Keratinocyte (primary cell): Measurements from ENCODE around the gene DDIAS.

ENCODE experiments used
- EZH2 ChIP-seq: IDR thresholded peaks from one replicate; pipeline ENCODE4 v1.6.1; 2012; ENCODE audit warnings: inconsistent platforms, mild to moderate bottlenecking, low read length, moderate library complexity
- TF ChIP-seq, protein P1 (sequence below), 3 experiments: IDR thresholded peaks in 1 of 3; conservative IDR thresholded peaks in 1 of 3; optimal IDR thresholded peaks in 1 of 3; 2 replicates in 2 of 3; 3 replicates in 1 of 3; pipeline versions ENCODE3 to v1.5.1; 2011; ENCODE audit warnings: low read length in 3 of 3, mild to moderate bottlenecking in 3 of 3, moderate library complexity in 2 of 3, control low read depth in 1 of 3, inconsistent platforms in 1 of 3; ENCODE audit not compliant: insufficient read depth in 2 of 3; ENCODE audit errors: extremely low read depth in 1 of 3

DNA sequence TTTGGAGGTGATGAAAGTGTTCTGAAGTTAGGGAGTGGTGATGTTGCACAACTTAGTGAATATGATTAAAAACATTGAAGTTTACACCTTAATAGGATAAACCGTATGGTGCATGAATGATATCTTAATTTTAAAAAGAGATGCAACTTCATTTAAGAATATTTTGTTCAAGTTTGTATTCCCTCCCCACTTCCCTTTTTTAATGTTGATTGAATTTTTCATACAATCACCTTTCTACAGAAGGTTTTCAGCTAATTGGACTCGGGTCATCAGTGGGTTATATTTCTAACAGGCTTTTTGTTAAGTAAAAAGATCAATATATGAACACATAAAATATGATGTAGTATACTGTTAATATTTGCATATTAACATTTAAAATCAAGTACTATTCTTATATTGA is 72.6 kb downstream of the DDIAS start:
- TF ChIP-seq, protein P1, sequence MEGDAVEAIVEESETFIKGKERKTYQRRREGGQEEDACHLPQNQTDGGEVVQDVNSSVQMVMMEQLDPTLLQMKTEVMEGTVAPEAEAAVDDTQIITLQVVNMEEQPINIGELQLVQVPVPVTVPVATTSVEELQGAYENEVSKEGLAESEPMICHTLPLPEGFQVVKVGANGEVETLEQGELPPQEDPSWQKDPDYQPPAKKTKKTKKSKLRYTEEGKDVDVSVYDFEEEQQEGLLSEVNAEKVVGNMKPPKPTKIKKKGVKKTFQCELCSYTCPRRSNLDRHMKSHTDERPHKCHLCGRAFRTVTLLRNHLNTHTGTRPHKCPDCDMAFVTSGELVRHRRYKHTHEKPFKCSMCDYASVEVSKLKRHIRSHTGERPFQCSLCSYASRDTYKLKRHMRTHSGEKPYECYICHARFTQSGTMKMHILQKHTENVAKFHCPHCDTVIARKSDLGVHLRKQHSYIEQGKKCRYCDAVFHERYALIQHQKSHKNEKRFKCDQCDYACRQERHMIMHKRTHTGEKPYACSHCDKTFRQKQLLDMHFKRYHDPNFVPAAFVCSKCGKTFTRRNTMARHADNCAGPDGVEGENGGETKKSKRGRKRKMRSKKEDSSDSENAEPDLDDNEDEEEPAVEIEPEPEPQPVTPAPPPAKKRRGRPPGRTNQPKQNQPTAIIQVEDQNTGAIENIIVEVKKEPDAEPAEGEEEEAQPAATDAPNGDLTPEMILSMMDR (optimal IDR thresholded peaks at IDR 0.05 in 1 of 3, IDR thresholded peaks at IDR 0.05 in 1 of 3, conservative IDR thresholded peaks at IDR 0.05 in 1 of 3; ENCODE audit: extremely low read depth in 1 of 3, insufficient read depth in 2 of 3, low read length in 3 of 3): no peak
- no peak for TF ChIP-seq EZH2
